Measurements from ENCODE around the gene RACK1.
A peak's percentile ranks its signal among the peaks of the same experiment; 100 is the strongest.
"Not testable (repeated sequence)": the region's sequence is repeated elsewhere in the genome, so short reads cannot be mapped to it uniquely, and the experiment has no call there.

Gene RACK1

GRCh38 chr5:181233088-181233800 is 10.5 kb downstream of the RACK1 start:
- FAIRE-seq = no peak

- FAIRE-seq = no peak
Observed at GRCh38 chr5:181232593-181232992, 11.1 kb downstream of the RACK1 start.

- FAIRE-seq = no peak
Observed at GRCh38 chr5:181231432-181231831, 12.3 kb downstream of the RACK1 start.

- FAIRE-seq = no peak
Observed at GRCh38 chr5:181230551-181230950, 13.2 kb downstream of the RACK1 start.

GRCh38 chr5:181229996-181230395 is 13.7 kb downstream of the RACK1 start:
- no peak for FAIRE-seq

- FAIRE-seq = no peak
Observed at GRCh38 chr5:181224390-181225229, 19.1 kb downstream of the RACK1 start.

- no peak for FAIRE-seq
Observed at GRCh38 chr5:181223729-181224389, 19.8 kb downstream of the RACK1 start.

GRCh38 chr5:181223058-181223728 is 20.5 kb downstream of the RACK1 start, which contains the start of gene TRIM41:
Gene TRIM41, plus strand, starts transcription at chr5:181223281. Its CDS starts 719 bp downstream, at chr5:181224000.
- peak; percentile 85 for FAIRE-seq

GRCh38 chr5:181222630-181223057 is 21.1 kb downstream of the RACK1 start:
- FAIRE-seq = no peak

- no peak for FAIRE-seq
Observed at GRCh38 chr5:181221792-181222629, 21.7 kb downstream of the RACK1 start.

GRCh38 chr5:181221105-181221791 is 22.5 kb downstream of the RACK1 start:
- FAIRE-seq = no peak

- no peak for FAIRE-seq
Observed at GRCh38 chr5:181220178-181220515, 23.6 kb downstream of the RACK1 start.

GRCh38 chr5:181219262-181220177 is 24.2 kb downstream of the RACK1 start:
- no peak for FAIRE-seq

GRCh38 chr5:181218795-181219124 is 24.9 kb downstream of the RACK1 start:
- no peak for FAIRE-seq

- FAIRE-seq = no peak
Observed at GRCh38 chr5:181217803-181218062, 26.0 kb downstream of the RACK1 start.

- FAIRE-seq = no peak
Observed at GRCh38 chr5:181217111-181217802, 26.4 kb downstream of the RACK1 start.

- FAIRE-seq = no peak
Observed at GRCh38 chr5:181215997-181216989, 27.4 kb downstream of the RACK1 start.

GRCh38 chr5:181214249-181214648 is 29.5 kb downstream of the RACK1 start:
- FAIRE-seq = not testable (repeated sequence)

GRCh38 chr5:181212934-181213333 is 30.8 kb downstream of the RACK1 start:
- no peak for FAIRE-seq
